Spleen (tissue), 7 donors: ENCODE data around the gene MRPL23.

Source experiments
- CTCF ChIP-seq, 11 experiments: fragments of 200-600 bp in 7 of 11; fragments of 450-650 bp in 4 of 11; sonication (generic) in 4 of 11; IDR thresholded peaks in 8 of 11; conservative IDR thresholded peaks in 3 of 11; 1 replicate in 7 of 11; 2 replicates in 4 of 11; pipeline versions ENCODE4 v1.4.0 to v1.8.0; 2016 to 2021; ENCODE audit warnings: antibody characterized with exemption in 11 of 11, inconsistent platforms in 4 of 11, mild to moderate bottlenecking in 1 of 11
- POLR2AphosphoS5 ChIP-seq, 3 donors: sonication (generic); formaldehyde crosslinking; IDR thresholded peaks; one replicate each; pipeline ENCODE4 v1.5.1; 2017; ENCODE audit warnings: antibody characterized with exemption in 3 of 3
- donor health status: DM: no; HTN: no; CAD: no; lungs with moderate emphysema.
- donor health status: DM: no; HTN: no; CAD: no.
- donor health status: DM: no; HTN: no; CAD: no.

DNA sequence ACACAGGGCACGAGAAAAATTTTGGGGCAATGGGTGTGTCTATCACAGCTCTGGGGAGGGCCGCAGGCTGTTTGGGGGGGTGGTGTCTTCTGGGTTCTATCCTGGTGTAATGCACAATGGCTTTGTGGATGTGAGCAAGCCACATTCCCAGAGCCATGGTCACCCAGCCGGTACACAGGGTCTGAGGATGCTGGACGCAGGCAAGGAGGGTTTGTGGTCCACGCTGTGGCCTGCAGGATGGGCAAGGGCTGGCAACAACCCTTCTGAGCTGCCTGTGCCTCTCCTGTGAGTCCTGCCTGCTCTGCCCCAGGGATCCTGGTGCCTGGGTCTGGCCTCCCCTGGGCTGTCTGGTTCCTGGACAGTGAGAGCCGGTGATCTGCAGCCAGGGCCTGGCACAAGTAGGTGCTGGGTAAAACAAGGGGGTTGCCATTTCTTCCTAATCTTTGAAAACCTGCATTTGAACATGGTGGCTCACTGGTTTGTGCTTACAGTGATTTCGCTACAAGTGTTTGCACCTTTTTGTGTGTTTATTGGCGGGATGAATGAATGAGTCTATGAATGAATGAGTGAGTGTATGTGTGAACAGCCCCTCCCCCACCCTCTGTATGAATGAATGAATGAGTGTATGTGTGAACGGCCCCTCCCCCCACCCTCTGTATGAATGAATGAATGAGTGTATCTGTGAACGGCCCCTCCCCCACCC is 4.4 kb upstream of the MRPL23 start:
- TF ChIP-seq CTCF (IDR thresholded peaks at IDR 0.05 in 8 of 11, conservative IDR thresholded peaks at IDR 0.05 in 3 of 11), result no peak
- no peak for TF ChIP-seq POLR2AphosphoS5 (IDR thresholded peaks at IDR 0.05)
